GM21360 (cell line): ENCODE data around the gene FOXK2.
A peak's percentile ranks its signal among the peaks of the same experiment; 100 is the strongest.
"Not testable (repeated sequence)": the region's sequence is repeated elsewhere in the genome, so short reads cannot be mapped to it uniquely, and the experiment has no call there.

Experiments
- ATAC-seq: cut with Tn5 transposase; IDR thresholded peaks from one replicate; pipeline ENCODE4 v1.9.1; 2021; ENCODE audit warnings: mild to moderate bottlenecking, moderate library complexity; ENCODE audit not compliant: unreplicated experiment

The FOXK2 gene

GRCh38 chr17:82494236-82495055 is 25.1 kb upstream of the FOXK2 start:
- ATAC-seq = peak; percentile 45

DNA sequence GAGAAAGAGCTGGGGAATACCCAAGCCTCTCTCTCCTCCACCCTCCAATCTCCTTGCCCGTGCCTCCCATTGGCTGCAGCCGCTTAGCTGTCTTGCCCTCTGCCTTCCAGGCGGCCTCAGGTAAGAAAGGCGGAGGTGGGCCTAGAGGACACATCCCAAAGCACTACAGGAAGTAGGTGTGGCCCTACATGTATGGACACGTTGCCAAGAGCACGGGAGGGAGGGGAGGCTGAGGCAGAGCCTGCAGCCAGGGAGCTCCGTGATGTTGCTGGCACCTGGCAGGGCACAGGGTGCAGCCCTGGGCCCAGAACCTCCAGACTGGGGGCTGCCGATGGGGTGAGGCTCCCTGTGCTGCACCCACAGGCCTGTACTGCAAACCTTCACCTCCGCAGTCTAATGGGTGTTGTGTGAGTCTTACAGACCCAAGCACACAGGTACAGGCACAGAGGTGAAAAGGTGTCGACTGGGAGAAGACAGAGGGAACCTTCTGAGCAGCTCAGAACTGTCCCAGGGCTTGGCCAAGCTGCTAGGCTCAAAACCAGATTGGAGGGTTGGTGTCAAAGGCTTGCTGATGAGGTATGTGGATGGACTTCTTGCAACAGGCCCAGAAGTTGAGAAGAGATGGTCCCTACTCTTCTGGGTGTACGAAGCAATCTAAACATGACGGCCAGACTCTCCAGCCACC is 23.5 kb upstream of the FOXK2 start:
- no peak for ATAC-seq

DNA sequence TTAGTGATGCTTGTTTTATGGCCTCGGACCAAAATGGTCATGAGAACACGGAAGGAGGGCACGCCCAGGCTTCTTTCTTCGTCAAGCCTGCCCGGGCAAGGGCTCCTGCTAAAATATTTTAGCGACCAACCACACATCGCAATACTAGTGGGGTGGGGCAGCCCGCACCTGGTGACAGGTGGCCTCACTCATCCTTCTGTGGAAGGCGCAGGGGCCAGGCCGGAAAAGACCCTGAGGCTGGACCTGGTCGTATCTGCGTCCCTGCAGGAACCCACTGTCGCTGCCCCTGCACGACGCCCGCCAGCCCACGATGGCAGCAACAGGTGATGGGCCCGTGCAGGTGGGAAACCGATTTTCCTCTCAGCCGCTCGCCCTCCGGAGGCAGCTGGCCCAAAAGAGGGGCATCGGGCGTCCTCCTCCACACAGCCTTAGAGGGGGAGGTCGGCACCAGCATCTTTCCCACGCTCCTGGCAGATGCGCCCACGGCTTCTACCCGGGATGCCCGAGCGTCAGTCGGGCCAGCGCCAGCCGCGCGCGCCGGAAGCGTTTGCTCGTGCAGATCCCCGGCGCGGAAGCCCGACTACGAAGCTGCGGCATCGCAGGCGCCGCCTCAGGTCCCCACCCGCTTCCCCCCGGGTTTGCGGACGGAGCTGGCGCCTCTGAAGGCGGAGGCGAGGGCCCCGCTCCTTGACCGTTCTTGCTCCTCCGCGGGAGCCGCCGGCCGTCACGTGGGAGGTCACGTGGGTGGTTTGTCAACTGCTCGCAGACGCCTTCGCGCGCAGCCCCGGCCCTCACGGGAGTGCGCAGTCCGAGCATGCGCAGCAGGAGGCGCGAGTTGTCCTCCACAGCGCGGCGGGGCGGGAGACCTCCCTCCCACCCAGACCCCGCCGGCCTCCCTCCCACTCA is 22.8 kb upstream of the FOXK2 start:
- peak; percentile 49 for ATAC-seq

GRCh38 chr17:82497483-82498405 is 21.8 kb upstream of the FOXK2 start:
- peak; percentile 3 for ATAC-seq

- no peak for ATAC-seq
Measured at GRCh38 chr17:82502207-82502606, 17.3 kb upstream of the FOXK2 start.

DNA sequence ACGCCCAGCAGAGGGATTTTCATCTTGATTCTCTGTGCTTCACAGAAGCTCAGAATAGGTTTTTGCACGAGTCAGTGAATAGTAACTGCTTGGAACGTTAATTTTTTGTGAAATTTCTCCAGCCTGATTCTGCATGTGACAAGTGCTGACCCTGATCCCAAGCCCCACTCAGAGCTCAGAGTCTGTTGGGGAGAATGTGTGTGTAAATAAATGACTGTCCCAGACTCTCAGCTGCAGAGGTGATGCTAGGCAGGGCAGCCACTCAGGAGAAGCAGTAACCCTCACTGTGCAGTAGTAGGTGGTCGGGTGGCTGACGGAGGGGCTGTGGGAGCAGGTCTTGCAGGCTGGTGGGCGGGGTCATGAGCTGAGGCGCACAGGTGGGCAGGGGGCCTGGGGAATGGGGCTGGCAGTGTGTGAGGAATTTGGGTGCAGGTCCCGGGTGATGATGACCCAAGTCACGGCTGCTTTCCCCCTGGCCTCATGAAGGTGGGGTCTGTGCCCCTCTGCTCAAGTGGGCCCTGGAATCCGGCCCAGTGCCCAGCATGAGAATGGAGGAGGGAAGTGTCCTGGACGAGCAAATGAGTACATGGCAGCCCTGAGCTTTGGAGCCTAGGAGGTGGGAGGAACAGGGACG is 16.3 kb upstream of the FOXK2 start:
- no peak for ATAC-seq

DNA sequence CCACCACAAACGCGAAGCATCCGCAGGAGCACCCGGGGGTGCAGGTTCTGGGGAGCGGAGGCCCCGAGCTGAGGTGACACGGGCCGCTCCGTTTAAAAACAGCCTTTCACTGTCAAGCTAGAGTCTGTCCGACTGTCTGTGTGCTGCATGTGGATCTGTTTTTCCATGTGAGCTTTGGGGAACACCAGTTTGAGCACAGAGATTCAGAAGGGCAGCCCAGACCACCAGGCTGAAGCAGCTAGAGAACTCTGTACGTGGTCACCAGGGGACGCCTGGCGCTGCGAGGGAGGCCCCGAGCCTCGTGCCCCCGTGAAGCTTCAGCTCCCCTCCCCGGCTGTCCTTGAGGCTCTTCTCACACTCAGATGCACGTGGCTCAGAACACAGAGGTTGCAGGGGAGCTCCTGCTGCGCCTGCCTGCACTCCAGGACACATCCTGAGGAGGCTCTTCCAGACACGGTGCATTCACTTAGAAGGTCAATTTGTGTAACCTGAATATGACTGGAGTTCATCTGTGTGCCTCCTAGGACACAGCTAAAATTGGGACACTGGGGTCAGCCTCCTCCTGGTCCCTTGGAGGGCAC is 15.7 kb upstream of the FOXK2 start:
- no peak for ATAC-seq

- ATAC-seq = no peak
Measured at GRCh38 chr17:82505296-82505695, 14.2 kb upstream of the FOXK2 start.

DNA sequence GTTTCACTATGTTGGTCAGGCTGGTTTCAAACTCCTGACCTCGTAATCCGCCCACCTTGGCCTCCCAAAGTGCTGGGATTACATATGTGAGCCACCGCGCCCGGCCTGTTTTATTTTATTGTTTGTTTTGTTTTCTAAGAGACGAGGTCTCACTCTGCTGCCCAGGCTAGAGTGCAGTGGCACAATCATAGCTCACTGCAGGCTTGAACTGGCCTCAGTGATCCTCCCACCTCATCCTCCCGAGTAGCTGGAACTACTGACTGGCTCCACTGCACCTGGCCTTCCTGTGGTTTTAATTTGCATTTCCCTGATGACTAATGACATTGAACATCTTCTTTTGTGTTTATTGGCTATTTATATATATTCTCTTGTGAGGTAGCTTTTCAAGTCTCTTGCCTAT is 13.1 kb upstream of the FOXK2 start:
- peak; percentile 88 for ATAC-seq

DNA sequence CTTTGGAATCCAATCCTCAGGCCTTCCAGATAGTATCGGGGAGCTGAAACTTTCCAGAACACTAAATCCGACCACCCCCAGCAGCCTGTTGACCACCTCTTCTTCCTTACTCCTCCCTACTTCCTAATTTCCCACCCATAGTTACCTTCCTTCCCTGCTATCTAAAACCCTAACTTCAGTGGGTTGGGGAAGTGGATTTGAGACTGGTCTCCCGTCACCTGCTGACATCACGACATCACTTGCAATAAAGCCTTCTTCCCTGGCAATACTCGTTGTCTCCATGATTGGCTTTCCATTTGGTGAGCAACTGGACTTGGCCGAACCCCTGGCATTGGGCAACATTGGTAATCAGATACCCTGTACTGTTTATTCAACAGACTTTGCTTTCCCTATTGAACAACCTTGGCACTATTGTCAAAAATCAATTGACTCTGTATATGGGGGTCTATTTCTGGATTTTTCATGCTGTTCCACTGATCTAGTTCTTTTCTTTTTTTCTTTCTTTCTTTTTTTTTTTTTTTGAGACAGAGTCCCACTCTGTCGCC is 11.8 kb upstream of the FOXK2 start:
- ATAC-seq = no peak

GRCh38 chr17:82511642-82512041 is 7.9 kb upstream of the FOXK2 start:
- ATAC-seq = not testable (repeated sequence)

DNA sequence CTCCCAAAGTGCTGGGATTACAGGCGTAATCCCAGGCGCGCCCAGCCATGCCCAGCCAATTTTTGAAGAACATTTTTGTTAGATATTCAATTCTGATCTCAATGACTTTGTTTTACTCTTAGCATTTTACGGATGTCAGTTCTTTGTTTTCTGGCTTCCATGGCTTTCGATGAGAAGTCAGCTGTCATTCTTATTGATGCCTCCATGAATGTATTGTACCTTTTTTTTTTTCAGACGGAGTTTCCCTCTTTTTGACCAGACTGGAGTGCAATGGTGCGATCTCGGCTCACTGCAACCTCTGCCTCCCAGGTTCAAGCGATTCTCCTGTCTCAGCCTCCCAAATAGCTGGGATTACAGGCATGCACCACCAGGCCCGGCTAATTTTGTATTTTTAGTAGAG is 5.7 kb upstream of the FOXK2 start:
- ATAC-seq = not testable (repeated sequence)

GRCh38 chr17:82517230-82517865 is 2.2 kb upstream of the FOXK2 start:
- ATAC-seq = no peak

- peak; percentile 17 for ATAC-seq
Measured at GRCh38 chr17:82519971-82520903, 705 bp downstream of the FOXK2 start.

GRCh38 chr17:82524540-82524939 is 5.0 kb downstream of the FOXK2 start:
- no peak for ATAC-seq

GRCh38 chr17:82525712-82526111 is 6.2 kb downstream of the FOXK2 start:
- no peak for ATAC-seq

GRCh38 chr17:82527898-82528297 is 8.4 kb downstream of the FOXK2 start:
- ATAC-seq = no peak
